Umbilical cord (tissue), 2 donors: ENCODE data around the gene CIAO2B. TPM values are rescaled to one million over a fixed set of nuclear protein-coding genes. Genes with fewer than 3 reads are reported as not detected.
"Not testable (repeated sequence)": the region's sequence is repeated elsewhere in the genome, so short reads cannot be mapped to it uniquely, and the experiment has no call there.

Experiments
- DNase-seq: peaks from one replicate; pipeline ENCODE4 v3.0.0-alpha.2; 2015; ENCODE audit warnings: low spot score
- total RNA-seq: library from RNA; depleted of rRNA; stranded (reverse); fragments of >200 nt; gene quantifications from one replicate; pipeline ENCODE4 v1.2.3, GENCODE V29; 2014; ENCODE audit warnings: low replicate concordance; ENCODE audit not compliant: insufficient read depth

The CIAO2B gene
- total RNA-seq: 72.5 TPM

GRCh38 chr16:66934138-66934838 is at the start of gene CIAO2B:
Gene CIAO2B (minus strand): TSS chr16:66934402. CDS start chr16:66934364, 38 bp downstream.
- DNase-seq: peak; percentile 85

- no peak for DNase-seq
Observed at GRCh38 chr16:66983033-66983432, 48.8 kb upstream of the CIAO2B start.

- DNase-seq: peak; percentile 23
Observed at GRCh38 chr16:66979011-66979717, 45.0 kb upstream of the CIAO2B start.

GRCh38 chr16:66977341-66978113 is 43.3 kb upstream of the CIAO2B start:
- DNase-seq: peak; percentile 77

GRCh38 chr16:66976746-66977145 is 42.5 kb upstream of the CIAO2B start:
- DNase-seq: no peak

- DNase-seq: no peak
Observed at GRCh38 chr16:66975302-66975893, 41.2 kb upstream of the CIAO2B start.

GRCh38 chr16:66974932-66975246 is 40.7 kb upstream of the CIAO2B start:
- not testable (repeated sequence) for DNase-seq

GRCh38 chr16:66974156-66974931 is 40.1 kb upstream of the CIAO2B start:
- not testable (repeated sequence) for DNase-seq

GRCh38 chr16:66973716-66974115 is 39.5 kb upstream of the CIAO2B start:
- no peak for DNase-seq

- no peak for DNase-seq
Observed at GRCh38 chr16:66972983-66973382, 38.8 kb upstream of the CIAO2B start.

- DNase-seq: no peak
Observed at GRCh38 chr16:66970775-66971720, 36.8 kb upstream of the CIAO2B start.

- DNase-seq: no peak
Observed at GRCh38 chr16:66968847-66969246, 34.6 kb upstream of the CIAO2B start.

- no peak for DNase-seq
Observed at GRCh38 chr16:66964049-66964448, 29.8 kb upstream of the CIAO2B start.

- no peak for DNase-seq
Observed at GRCh38 chr16:66961914-66962313, 27.7 kb upstream of the CIAO2B start.

GRCh38 chr16:66961065-66961744 is 27.0 kb upstream of the CIAO2B start, which contains the start of gene CES3:
Gene CES3 (plus strand): TSS chr16:66961266. CDS start chr16:66961308, 42 bp downstream.
- DNase-seq: no peak

GRCh38 chr16:66960270-66960669 is 26.1 kb upstream of the CIAO2B start:
- DNase-seq: no peak

- DNase-seq: no peak
Observed at GRCh38 chr16:66959704-66960161, 25.5 kb upstream of the CIAO2B start.

GRCh38 chr16:66958857-66959703 is 24.9 kb upstream of the CIAO2B start:
- no peak for DNase-seq

- DNase-seq: not testable (repeated sequence)
Observed at GRCh38 chr16:66956154-66956457, 21.9 kb upstream of the CIAO2B start.
